Fibroblast of gingiva (primary cell): ENCODE results near the gene APOC4.
"Not testable (repeated sequence)": the region's sequence is repeated elsewhere in the genome, so short reads cannot be mapped to it uniquely, and the experiment has no call there.

Experiments
- DNase-seq: peaks from one replicate; pipeline ENCODE4 v3.0.0-alpha.2; 2011; ENCODE audit warnings: low read depth

Gene APOC4

GRCh38 chr19:44958090-44958489 lies 16.1 kb downstream of the APOC4 start:
- DNase-seq, result no peak

GRCh38 chr19:44959691-44960090 lies 17.7 kb downstream of the APOC4 start:
- DNase-seq, result no peak

GRCh38 chr19:44960906-44961728 lies 19.1 kb downstream of the APOC4 start:
- no peak for DNase-seq

GRCh38 chr19:44961821-44962220 lies 19.8 kb downstream of the APOC4 start:
- DNase-seq, result no peak

GRCh38 chr19:44968118-44968517 lies 26.1 kb downstream of the APOC4 start:
- no peak for DNase-seq

- DNase-seq, result no peak
Observed at GRCh38 chr19:44968670-44969069, 26.6 kb downstream of the APOC4 start.

GRCh38 chr19:44969437-44969836 lies 27.4 kb downstream of the APOC4 start:
- DNase-seq, result no peak

GRCh38 chr19:44971451-44971850 lies 29.4 kb downstream of the APOC4 start:
- not testable (repeated sequence) for DNase-seq

- no peak for DNase-seq
Observed at GRCh38 chr19:44972802-44973201, 30.8 kb downstream of the APOC4 start.

GRCh38 chr19:44973982-44974735 lies 32.1 kb downstream of the APOC4 start:
- no peak for DNase-seq

GRCh38 chr19:44974857-44975256 lies 32.8 kb downstream of the APOC4 start:
- no peak for DNase-seq

GRCh38 chr19:44975444-44975843 lies 33.4 kb downstream of the APOC4 start:
- no peak for DNase-seq

- DNase-seq, result no peak
Observed at GRCh38 chr19:44984005-44984404, 42.0 kb downstream of the APOC4 start.

- no peak for DNase-seq
Observed at GRCh38 chr19:44985445-44985844, 43.4 kb downstream of the APOC4 start.

- no peak for DNase-seq
Observed at GRCh38 chr19:44986389-44986788, 44.4 kb downstream of the APOC4 start.

- no peak for DNase-seq
Observed at GRCh38 chr19:44987148-44987675, 45.2 kb downstream of the APOC4 start.

GRCh38 chr19:44988273-44988672 lies 46.2 kb downstream of the APOC4 start:
- DNase-seq, result no peak

GRCh38 chr19:44988896-44989556 lies 47.0 kb downstream of the APOC4 start:
- peak; percentile 51 for DNase-seq

- DNase-seq, result no peak
Observed at GRCh38 chr19:44990459-44990858, 48.4 kb downstream of the APOC4 start.

GRCh38 chr19:44990966-44991365 lies 48.9 kb downstream of the APOC4 start:
- no peak for DNase-seq

- no peak for DNase-seq
Observed at GRCh38 chr19:44992336-44993163, 50.5 kb downstream of the APOC4 start.

GRCh38 chr19:44993526-44993925 lies 51.5 kb downstream of the APOC4 start:
- no peak for DNase-seq
